Left kidney (tissue), 8 donors: ENCODE results near the gene F13A1. TPM values are rescaled to one million over a fixed set of nuclear protein-coding genes. Genes with fewer than 3 reads are reported as not detected.

Experiments
- DNase-seq: peaks from one replicate; pipeline ENCODE4 v3.0.0-alpha.2; 2013
- long read RNA-seq, 8 donors: transcript quantifications; one replicate each; lab custom pipeline, GENCODE V29; 2026
- polyA plus RNA-seq: library from polyadenylated mRNA; unstranded; fragments of 120-200 nt; gene quantifications from one replicate; pipeline ENCODE4 v1.2.1, GENCODE V29; 2013; ENCODE audit not compliant: insufficient read length

The F13A1 gene
- 14.9 TPM for polyA plus RNA-seq
- long read RNA-seq, donor 1, partial matches to known transcripts: 0 of 2 reads
- long read RNA-seq, donor 1, other reads (novel, unspliced or antisense): 0 of 2 reads
- long read RNA-seq, donor 2, partial matches to known transcripts: 0 of 3 reads
- long read RNA-seq, donor 2, other reads (novel, unspliced or antisense): 0 of 3 reads
- long read RNA-seq, donor 3, partial matches to known transcripts: 0 of 1 reads
- long read RNA-seq, donor 3, other reads (novel, unspliced or antisense): 0 of 1 reads
- long read RNA-seq, donor 4: 0 reads
- long read RNA-seq, donor 5, transcript F13A1-201 (15 exons, 3,999 nt): major isoform, 9 of 9 reads
- long read RNA-seq, donor 5, partial matches to known transcripts: 0 of 9 reads
- long read RNA-seq, donor 5, other reads (novel, unspliced or antisense): 0 of 9 reads
- long read RNA-seq, donor 6, partial matches to known transcripts: 0 of 3 reads
- long read RNA-seq, donor 6, other reads (novel, unspliced or antisense): 0 of 3 reads
- long read RNA-seq, donor 7, partial matches to known transcripts: 0 of 1 reads
- long read RNA-seq, donor 7, other reads (novel, unspliced or antisense): 0 of 1 reads
- long read RNA-seq, donor 8, partial matches to known transcripts: 0 of 2 reads
- long read RNA-seq, donor 8, other reads (novel, unspliced or antisense): 0 of 2 reads

- no peak for DNase-seq
Measured at GRCh38 chr6:6319952-6320811, at the start of gene F13A1. F13A1 (minus strand) TSS chr6:6320662; CDS start chr6:6318664, 1,998 bp downstream.

GRCh38 chr6:6368684-6369052 lies 48.2 kb upstream of the F13A1 start:
- DNase-seq: no peak

- DNase-seq: no peak
Measured at GRCh38 chr6:6368040-6368683, 47.7 kb upstream of the F13A1 start.

- peak; percentile 35 for DNase-seq
Measured at GRCh38 chr6:6366803-6367202, 46.3 kb upstream of the F13A1 start.

GRCh38 chr6:6365242-6365641 lies 44.8 kb upstream of the F13A1 start:
- DNase-seq: no peak

GRCh38 chr6:6362056-6362840 lies 41.8 kb upstream of the F13A1 start:
- no peak for DNase-seq

- no peak for DNase-seq
Measured at GRCh38 chr6:6357530-6357929, 37.1 kb upstream of the F13A1 start.

GRCh38 chr6:6357032-6357431 lies 36.6 kb upstream of the F13A1 start:
- no peak for DNase-seq

- DNase-seq: no peak
Measured at GRCh38 chr6:6352772-6353171, 32.3 kb upstream of the F13A1 start.

GRCh38 chr6:6351511-6352025 lies 31.1 kb upstream of the F13A1 start:
- DNase-seq: no peak

GRCh38 chr6:6350696-6351095 lies 30.2 kb upstream of the F13A1 start:
- no peak for DNase-seq

- no peak for DNase-seq
Measured at GRCh38 chr6:6348256-6348655, 27.8 kb upstream of the F13A1 start.

- no peak for DNase-seq
Measured at GRCh38 chr6:6346427-6347023, 26.1 kb upstream of the F13A1 start.

- no peak for DNase-seq
Measured at GRCh38 chr6:6333501-6333900, 13.0 kb upstream of the F13A1 start.

GRCh38 chr6:6332811-6333244 lies 12.4 kb upstream of the F13A1 start:
- DNase-seq: no peak

GRCh38 chr6:6331946-6332601 lies 11.6 kb upstream of the F13A1 start:
- no peak for DNase-seq

- DNase-seq: no peak
Measured at GRCh38 chr6:6331393-6331792, 10.9 kb upstream of the F13A1 start.

- no peak for DNase-seq
Measured at GRCh38 chr6:6330407-6330806, 9.9 kb upstream of the F13A1 start.

GRCh38 chr6:6328451-6328850 lies 8.0 kb upstream of the F13A1 start:
- DNase-seq: no peak

- DNase-seq: no peak
Measured at GRCh38 chr6:6323352-6323751, 2.9 kb upstream of the F13A1 start.
